NCI-H2107 treated with DMSO at 0.1 percent for 48 hours (cell line): ENCODE data around the gene SPAG17.

ENCODE experiments used
- DNase-seq: peaks from one replicate; lab custom pipeline; 2025; ENCODE audit not compliant: unreplicated experiment; lab: John Stamatoyannopoulos, UW

Gene SPAG17

DNA sequence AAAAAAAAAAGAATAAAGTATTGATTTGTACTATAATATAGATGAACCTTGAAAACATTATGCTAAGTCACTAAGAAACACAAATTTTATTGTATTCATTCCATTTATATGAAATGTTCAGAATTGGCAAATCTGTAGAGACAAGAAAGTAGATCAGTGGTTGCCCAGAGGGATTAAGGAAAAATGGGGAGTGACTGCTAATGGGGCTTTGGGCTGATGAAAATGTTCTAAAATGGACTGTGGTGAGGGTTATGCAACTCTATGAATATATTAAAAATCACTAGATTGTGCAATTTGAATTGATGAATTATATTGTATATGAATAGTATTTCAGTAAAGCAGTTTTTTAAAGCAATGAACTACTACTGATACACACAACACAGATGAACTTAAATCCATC lies 265.7 kb downstream of the SPAG17 start:
- no peak for DNase-seq

DNA sequence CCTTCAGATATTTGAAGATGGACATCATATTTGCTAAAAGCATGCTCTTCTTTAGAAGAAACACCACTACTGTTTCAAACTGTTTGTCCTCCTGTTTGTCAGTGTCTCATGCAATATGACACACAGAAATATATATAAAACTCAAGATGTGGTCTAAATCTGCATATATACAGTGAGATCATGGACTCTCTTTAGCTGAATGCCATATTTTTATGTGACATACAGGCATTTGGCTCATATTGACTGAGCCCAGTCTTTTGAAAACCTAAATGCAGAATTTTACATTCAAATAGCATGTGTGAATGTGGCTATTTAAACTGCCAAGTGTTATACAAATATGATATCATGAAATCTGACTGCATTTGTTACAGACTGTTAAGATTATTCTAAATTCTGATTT lies 274.0 kb downstream of the SPAG17 start:
- DNase-seq: no peak

DNA sequence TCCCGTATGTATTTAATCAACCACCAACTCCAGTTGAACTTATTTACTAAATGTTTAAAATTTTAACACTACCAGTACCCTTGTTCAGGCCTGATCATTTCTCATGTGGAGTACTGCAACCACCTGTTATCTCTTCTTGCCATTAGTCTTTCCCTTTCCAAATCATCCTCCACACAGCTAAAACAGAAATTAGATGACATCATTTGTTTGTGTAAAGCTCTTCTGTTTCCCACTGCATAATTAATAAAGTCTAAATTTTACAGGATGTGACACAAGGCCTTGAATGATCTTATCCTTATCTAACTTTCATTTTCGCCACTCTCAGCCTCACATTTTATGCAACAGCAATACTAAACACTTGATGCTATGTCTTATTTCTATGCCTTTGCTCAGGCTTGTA lies 280.0 kb downstream of the SPAG17 start:
- DNase-seq: no peak

DNA sequence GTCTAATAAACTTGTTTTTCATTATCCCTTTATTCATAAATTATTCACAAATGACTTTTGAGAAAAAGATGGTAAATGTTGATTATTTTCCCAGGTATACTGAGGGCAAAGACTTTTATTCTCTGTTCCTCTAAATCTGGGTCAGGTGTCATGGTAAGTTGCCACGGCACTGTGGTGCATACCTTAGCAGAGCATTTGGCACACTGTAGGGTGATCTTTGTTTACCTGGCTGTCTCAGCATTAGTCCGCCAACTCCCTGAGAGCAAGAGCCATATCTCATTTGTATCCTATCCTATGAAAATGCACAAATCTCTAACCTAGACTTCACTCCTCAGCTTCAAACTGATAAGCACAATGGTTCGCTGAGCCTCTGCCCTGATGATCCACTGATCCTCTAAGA lies 280.5 kb downstream of the SPAG17 start:
- DNase-seq: no peak
